DOHH2 (cell line): Measurements from ENCODE around the gene NOD2.

Experiments used
- CTCF ChIP-seq: fragments of 200-600 bp; sonication (generic); IDR thresholded peaks from one replicate; pipeline ENCODE4 v1.5.1; 2014; ENCODE audit warnings: antibody characterized with exemption, mild to moderate bottlenecking, low read depth, low read length; ENCODE audit not compliant: poor library complexity, severe bottlenecking
- EZH2phosphoT487 ChIP-seq: fragments of 200-600 bp; sonication (generic); IDR thresholded peaks from 2 replicates; pipeline ENCODE4 v1.6.1; 2017; ENCODE audit warnings: borderline replicate concordance, mild to moderate bottlenecking, antibody characterized with exemption, low read length, moderate library complexity, mixed read lengths

GRCh38 chr16:50722405-50722737 is 29.0 kb downstream of the NOD2 start:
- TF ChIP-seq CTCF (no peak), EZH2phosphoT487 (no peak)
